Measurements from ENCODE around the gene CNTN1.

The CNTN1 gene

GRCh38 chr12:40775661-40776060, 83.4 kb downstream of the CNTN1 start:
- DNase-seq, result no peak

- no peak for DNase-seq
Measured at GRCh38 chr12:40784102-40784501, 91.9 kb downstream of the CNTN1 start.

- no peak for DNase-seq
Measured at GRCh38 chr12:40788276-40788675, 96.0 kb downstream of the CNTN1 start.

GRCh38 chr12:40792792-40793386, 100.7 kb downstream of the CNTN1 start:
- DNase-seq, result no peak

- no peak for DNase-seq
Measured at GRCh38 chr12:40793471-40793870, 101.2 kb downstream of the CNTN1 start.

- DNase-seq, result no peak
Measured at GRCh38 chr12:40794087-40794486, 101.8 kb downstream of the CNTN1 start.

- DNase-seq, result no peak
Measured at GRCh38 chr12:40801082-40801481, 108.8 kb downstream of the CNTN1 start.

GRCh38 chr12:40801861-40802260, 109.6 kb downstream of the CNTN1 start:
- no peak for DNase-seq

GRCh38 chr12:40802656-40803055, 110.4 kb downstream of the CNTN1 start:
- DNase-seq, result no peak

GRCh38 chr12:40819436-40820108, 127.3 kb downstream of the CNTN1 start:
- no peak for DNase-seq

- no peak for DNase-seq
Measured at GRCh38 chr12:40820794-40821484, 128.7 kb downstream of the CNTN1 start.

- no peak for DNase-seq
Measured at GRCh38 chr12:40825156-40825555, 132.9 kb downstream of the CNTN1 start.

GRCh38 chr12:40827683-40828592, 135.7 kb downstream of the CNTN1 start:
- DNase-seq, result no peak

GRCh38 chr12:40828593-40828990, 136.4 kb downstream of the CNTN1 start:
- no peak for DNase-seq

- DNase-seq, result no peak
Measured at GRCh38 chr12:40829738-40830144, 137.5 kb downstream of the CNTN1 start.

- DNase-seq, result no peak
Measured at GRCh38 chr12:40831916-40832315, 139.7 kb downstream of the CNTN1 start.

- DNase-seq, result no peak
Measured at GRCh38 chr12:40832668-40833067, 140.4 kb downstream of the CNTN1 start.

- DNase-seq, result no peak
Measured at GRCh38 chr12:40833818-40834217, 141.6 kb downstream of the CNTN1 start.

- DNase-seq, result no peak
Measured at GRCh38 chr12:40834321-40834720, 142.1 kb downstream of the CNTN1 start.

- DNase-seq, result no peak
Measured at GRCh38 chr12:40837891-40838429, 145.7 kb downstream of the CNTN1 start.

GRCh38 chr12:40843495-40843894, 151.3 kb downstream of the CNTN1 start:
- no peak for DNase-seq

- DNase-seq, result no peak
Measured at GRCh38 chr12:40853221-40853620, 161.0 kb downstream of the CNTN1 start.

- no peak for DNase-seq
Measured at GRCh38 chr12:40854604-40855003, 162.4 kb downstream of the CNTN1 start.

Measured in activated CD4-positive, CD25-positive, alpha-beta regulatory T cell treated with anti-CD3 and anti-CD28 coated beads, Interleukin-2, amount 50 U/mL, for 72 hours (primary cell).